ENCODE measurements around the gene FAAP100. TPM values are rescaled to one million over a fixed set of nuclear protein-coding genes. Genes with fewer than 3 reads are reported as not detected.
A peak's percentile ranks its signal among the peaks of the same experiment; 100 is the strongest.

FAAP100 gene
- total RNA-seq, 2 donors from 2014 or later: 27.8 to 50.4 TPM

DNA sequence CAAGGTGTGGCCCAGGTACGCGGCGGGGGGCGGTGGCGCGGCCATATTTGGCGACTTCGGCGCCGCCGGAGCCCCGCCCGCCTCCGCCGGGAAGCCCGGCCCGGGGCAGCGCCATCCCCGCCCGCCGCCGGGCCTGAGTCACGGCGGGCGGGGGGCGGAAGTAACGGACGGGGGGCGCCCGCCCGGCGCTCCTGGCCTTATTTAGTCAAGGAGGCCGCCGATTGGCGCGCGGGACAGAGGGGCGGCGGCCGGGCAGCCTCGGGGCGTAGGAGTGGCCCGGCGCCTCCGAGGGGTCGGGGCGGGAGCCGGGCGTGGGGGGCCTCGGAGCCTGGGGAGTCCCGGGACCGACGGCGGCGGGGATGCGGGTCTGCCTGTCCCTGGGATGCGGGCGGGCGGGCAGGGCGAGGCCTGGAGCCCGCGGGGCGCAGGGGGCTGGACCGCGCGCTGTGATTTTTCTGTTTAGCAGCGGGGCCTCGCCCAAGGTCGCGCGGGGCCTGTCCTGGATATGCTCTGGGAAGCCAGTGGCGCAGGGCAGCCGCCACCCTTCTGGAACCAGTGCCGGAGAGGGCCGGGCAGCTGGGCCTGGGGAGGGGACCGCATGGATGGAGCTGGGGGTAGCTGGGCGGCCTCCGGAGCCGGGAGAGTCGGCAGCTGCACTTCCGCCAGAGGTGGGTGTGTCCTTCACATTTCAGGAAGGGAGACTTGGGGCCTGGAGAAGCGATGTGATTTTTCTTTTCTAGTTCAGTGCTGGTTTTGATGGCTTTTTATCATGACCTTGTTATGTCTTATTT is 37.2 kb downstream of the FAAP100 start:
- peak; percentile 78 to 83 (median 80) for DNase-seq
- Histone ChIP-seq H3K4me3 (peak overlapping the region in 1 of 2 donors; percentile 63), H3K27ac (peak overlapping the region; percentile 99 to 100 (median 99)), H3K36me3 (replicated peaks in 1 of 2; ENCODE audit: insufficient read depth in 1 of 2, low read depth in 2 of 2) (peaks cover 0 to 9% of the 10 kb centered on the region in 2 donors), H3K4me1 (peaks cover 58% of the 10 kb centered on the region), H3K9me3 (no peaks in the 10 kb centered on the region), H3K27me3 (no peaks in the 10 kb centered on the region)
- intact Hi-C loops (cut with DNase I): no loop called here
- WGBS, 2 donors: 1% methylated on average over 45 of the region's 82 CpGs; no CpG with 5 or more reads in 1 of the 2 donors
- ATAC-seq: peak; percentile 31
- TF ChIP-seq POLR2A (IDR thresholded peaks at IDR 0.05): peak; percentile 13 to 63 (median 56)
- peak in 1 of 7 experiments; percentile 4 for TF ChIP-seq CTCF (IDR thresholded peaks at IDR 0.05)

- H3K9me3 ChIP-seq: no peaks in the 10 kb centered on the region
- TF ChIP-seq POLR2A (IDR thresholded peaks at IDR 0.05) (peak in 1 of 3 donors; percentile 42), CTCF (IDR thresholded peaks at IDR 0.05) (no peak)
- peaks cover 58% of the 10 kb centered on the region for H3K4me1 ChIP-seq
- H3K36me3 ChIP-seq (replicated peaks in 1 of 2; ENCODE audit: insufficient read depth in 1 of 2, low read depth in 2 of 2): peaks cover 0 to 9% of the 10 kb centered on the region in 2 donors
- no peaks in the 10 kb centered on the region for H3K27me3 ChIP-seq
- intact Hi-C loops (cut with DNase I): no loop called here
- WGBS, 2 donors: 0% methylated on average over 17 of the region's 34 CpGs; no CpG with 5 or more reads in 1 of the 2 donors
- H3K4me3 ChIP-seq: peak overlapping the region in 1 of 2 donors; percentile 63
- ATAC-seq (no peak), DNase-seq (no peak)
- peak overlapping the region; percentile 99 to 100 (median 99) for H3K27ac ChIP-seq
Measured at GRCh38 chr17:81514489-81514738, 37.7 kb downstream of the FAAP100 start.

- DNase-seq (peak; percentile 75 to 80 (median 76)), ATAC-seq (peak; percentile 38)
- Histone ChIP-seq H3K27ac (peak overlapping the region; percentile 99 to 100 (median 99)), H3K4me1 (peaks cover 58% of the 10 kb centered on the region), H3K36me3 (replicated peaks in 1 of 2; ENCODE audit: insufficient read depth in 1 of 2, low read depth in 2 of 2) (peaks cover 0 to 9% of the 10 kb centered on the region in 2 donors), H3K4me3 (peak overlapping the region in 1 of 2 donors; percentile 63), H3K9me3 (no peaks in the 10 kb centered on the region), H3K27me3 (no peaks in the 10 kb centered on the region)
- peak in 2 of 7 experiments; percentile 6 to 10 for TF ChIP-seq CTCF (IDR thresholded peaks at IDR 0.05)
- TF ChIP-seq POLR2A (IDR thresholded peaks at IDR 0.05): peak; percentile 62 to 82 (median 80)
- WGBS, 2 donors: 4% methylated on average over 53 of the region's 64 CpGs; no CpG with 5 or more reads in 1 of the 2 donors
- intact Hi-C loops (cut with DNase I): no loop called here
Measured at GRCh38 chr17:81513753-81514488, 38.2 kb downstream of the FAAP100 start.

DNA sequence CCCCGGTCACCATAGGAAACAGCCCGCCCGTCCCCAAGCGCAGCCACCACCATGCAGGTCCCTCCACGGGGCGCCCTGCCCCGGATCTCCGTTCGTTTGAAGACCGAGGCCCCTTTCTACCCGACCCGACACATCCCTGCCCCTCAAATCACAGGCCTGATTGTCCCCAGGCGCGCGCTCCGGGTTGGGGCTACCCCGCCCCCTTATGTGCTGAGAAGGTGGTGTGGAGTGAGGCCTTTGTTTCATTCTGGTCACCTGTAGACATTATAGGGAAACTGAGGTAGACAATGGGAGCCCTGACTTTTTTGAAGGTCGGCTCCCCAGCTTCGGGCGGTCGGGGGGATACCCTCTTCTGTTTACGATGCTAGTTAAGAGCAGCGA is 38.8 kb downstream of the FAAP100 start:
- TF ChIP-seq POLR2A (IDR thresholded peaks at IDR 0.05) (no peak), CTCF (IDR thresholded peaks at IDR 0.05) (no peak)
- 2% methylated on average over 23 of the region's 23 CpGs; no CpG with 5 or more reads in 1 of the 2 donors for WGBS, 2 donors
- peak; percentile 68 to 74 (median 70) for DNase-seq
- Histone ChIP-seq H3K4me1 (peaks cover 58% of the 10 kb centered on the region), H3K9me3 (no peaks in the 10 kb centered on the region), H3K4me3 (peak overlapping the region in 1 of 2 donors; percentile 63), H3K27me3 (no peaks in the 10 kb centered on the region), H3K27ac (peak overlapping the region; percentile 99 to 100 (median 99)), H3K36me3 (replicated peaks in 1 of 2; ENCODE audit: insufficient read depth in 1 of 2, low read depth in 2 of 2) (peaks cover 0 to 9% of the 10 kb centered on the region in 2 donors)
- intact Hi-C loops (cut with DNase I): no loop called here
- peak; percentile 27 for ATAC-seq

Data from body of pancreas (tissue), 4 donors.